ENCODE data around the gene ALG2.

Gene ALG2, protein sequence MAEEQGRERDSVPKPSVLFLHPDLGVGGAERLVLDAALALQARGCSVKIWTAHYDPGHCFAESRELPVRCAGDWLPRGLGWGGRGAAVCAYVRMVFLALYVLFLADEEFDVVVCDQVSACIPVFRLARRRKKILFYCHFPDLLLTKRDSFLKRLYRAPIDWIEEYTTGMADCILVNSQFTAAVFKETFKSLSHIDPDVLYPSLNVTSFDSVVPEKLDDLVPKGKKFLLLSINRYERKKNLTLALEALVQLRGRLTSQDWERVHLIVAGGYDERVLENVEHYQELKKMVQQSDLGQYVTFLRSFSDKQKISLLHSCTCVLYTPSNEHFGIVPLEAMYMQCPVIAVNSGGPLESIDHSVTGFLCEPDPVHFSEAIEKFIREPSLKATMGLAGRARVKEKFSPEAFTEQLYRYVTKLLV

DNA sequence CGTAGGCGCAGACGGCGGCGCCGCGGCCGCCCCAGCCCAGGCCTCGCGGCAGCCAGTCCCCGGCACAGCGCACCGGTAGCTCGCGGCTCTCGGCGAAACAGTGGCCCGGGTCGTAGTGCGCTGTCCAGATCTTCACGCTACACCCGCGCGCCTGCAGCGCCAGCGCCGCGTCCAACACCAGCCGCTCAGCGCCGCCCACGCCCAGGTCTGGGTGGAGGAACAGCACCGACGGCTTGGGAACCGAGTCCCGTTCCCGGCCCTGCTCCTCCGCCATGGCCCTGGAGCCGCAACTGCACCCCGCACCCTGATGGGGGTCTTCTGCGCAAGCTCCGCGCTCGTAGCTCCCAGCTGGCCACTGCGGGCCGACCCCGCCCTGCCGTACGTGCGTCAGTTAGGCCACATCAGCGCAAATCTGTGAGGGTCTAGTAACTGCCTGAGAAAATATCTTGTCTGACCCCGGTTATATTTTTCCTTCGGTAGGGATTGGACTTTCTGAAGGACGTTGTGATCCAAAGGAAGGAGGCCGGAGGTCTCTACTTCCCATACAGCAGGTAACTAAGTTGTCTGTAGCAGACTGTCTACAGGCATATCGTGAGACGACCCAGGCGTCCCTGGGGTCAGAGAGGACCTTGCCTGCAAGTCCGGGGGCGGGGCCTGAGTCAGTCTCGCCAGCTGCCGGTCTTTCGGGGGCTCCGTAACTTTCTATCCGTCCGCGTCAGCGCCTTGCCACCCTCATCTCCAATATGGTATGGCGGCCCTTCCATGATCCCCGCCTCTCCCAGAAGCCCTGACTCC lies at the start of gene ALG2, which contains the start of gene SEC61B:
Gene ALG2 (minus strand): TSS at position 322 of the 795 bp plus-strand sequence. CDS start 48 bp downstream, at position 274.
Gene SEC61B (plus strand): TSS at position 662 of the 795 bp plus-strand sequence. CDS start 82 bp downstream, at position 744.
- H3K36me3 ChIP-seq (ENCODE audit: insufficient read depth, low read depth, low read length): peaks cover 51% of the 10 kb centered on the region
- no peaks in the 10 kb centered on the region for H3K27me3 ChIP-seq (ENCODE audit: insufficient read depth, low read length)
- peaks cover 3% of the 10 kb centered on the region; the same call in 1 of the 2 replicates for H3K4me1 ChIP-seq (ENCODE audit: insufficient read depth, low read length)

DNA sequence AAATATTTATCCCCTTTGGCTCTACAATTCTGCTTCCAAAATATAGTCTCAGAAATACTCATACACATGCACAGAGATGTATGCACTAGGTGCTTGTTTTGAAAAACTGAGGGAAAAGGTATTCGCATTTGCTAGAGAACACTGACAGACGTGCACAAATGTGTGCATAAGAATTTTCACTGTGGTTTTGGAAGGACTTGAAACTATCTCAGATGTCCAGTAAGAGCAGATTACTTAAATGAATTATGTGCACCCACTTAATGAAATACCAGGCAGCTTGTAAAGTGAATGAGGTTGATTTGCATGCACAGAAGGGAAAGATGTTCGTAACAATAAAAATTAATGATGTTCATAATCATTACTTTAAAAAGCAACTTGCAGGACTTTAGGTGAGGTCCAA lies 48.7 kb upstream of the ALG2 start:
- no peaks in the 10 kb centered on the region for H3K4me1 ChIP-seq (ENCODE audit: insufficient read depth, low read length)
- no peak overlapping the region for H3K27ac ChIP-seq (ENCODE audit: low read length)

More for the DNA sequence above, at the start of gene ALG2, which contains the start of gene SEC61B:
- Histone ChIP-seq H3K27ac (ENCODE audit: low read length) (peak within 1 kb of the TSS; percentile 99), H3K9me3 (ENCODE audit: insufficient read depth, low read depth, low read length) (no peaks in the 10 kb centered on the region), H3K9ac (ENCODE audit: low read depth, low read length) (peak within 1 kb of the TSS; percentile 92), H3K4me3 (ENCODE audit: low read length) (peak within 1 kb of the TSS; percentile 98)

DNA sequence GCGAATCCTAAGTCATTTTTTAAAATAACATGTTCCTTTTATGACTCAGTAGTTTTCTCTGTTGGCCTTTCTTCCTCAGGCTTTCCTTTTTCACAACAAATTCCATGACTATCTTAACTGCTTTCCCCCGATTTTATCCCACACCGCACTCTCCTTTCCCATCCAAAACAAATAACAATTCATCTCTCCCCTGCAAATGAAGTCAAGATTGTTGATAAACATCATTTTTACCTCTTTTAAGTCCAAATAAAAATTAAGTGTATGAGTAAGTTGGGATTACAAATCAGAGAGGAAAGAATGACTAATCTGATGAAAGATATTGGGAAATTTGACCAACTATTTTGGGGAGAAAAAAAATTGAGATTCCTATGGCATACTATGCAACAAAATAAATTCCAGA lies 47.7 kb upstream of the ALG2 start:
- no peaks in the 10 kb centered on the region for H3K27me3 ChIP-seq (ENCODE audit: insufficient read depth, low read length)
- no peak overlapping the region for H3K9ac ChIP-seq (ENCODE audit: low read depth, low read length)
- H3K36me3 ChIP-seq (ENCODE audit: insufficient read depth, low read depth, low read length): no peaks in the 10 kb centered on the region
- H3K4me1 ChIP-seq (ENCODE audit: insufficient read depth, low read length): no peaks in the 10 kb centered on the region
- no peak overlapping the region for H3K27ac ChIP-seq (ENCODE audit: low read length)
- no peak overlapping the region for H3K4me3 ChIP-seq (ENCODE audit: low read length)
- H3K9me3 ChIP-seq (ENCODE audit: insufficient read depth, low read depth, low read length): no peaks in the 10 kb centered on the region

More for the DNA sequence above, 48.7 kb upstream of the ALG2 start:
- Histone ChIP-seq H3K27me3 (ENCODE audit: insufficient read depth, low read length) (no peaks in the 10 kb centered on the region), H3K36me3 (ENCODE audit: insufficient read depth, low read depth, low read length) (no peaks in the 10 kb centered on the region), H3K9me3 (ENCODE audit: insufficient read depth, low read depth, low read length) (no peaks in the 10 kb centered on the region), H3K9ac (ENCODE audit: low read depth, low read length) (no peak overlapping the region), H3K4me3 (ENCODE audit: low read length) (no peak overlapping the region)

DNA sequence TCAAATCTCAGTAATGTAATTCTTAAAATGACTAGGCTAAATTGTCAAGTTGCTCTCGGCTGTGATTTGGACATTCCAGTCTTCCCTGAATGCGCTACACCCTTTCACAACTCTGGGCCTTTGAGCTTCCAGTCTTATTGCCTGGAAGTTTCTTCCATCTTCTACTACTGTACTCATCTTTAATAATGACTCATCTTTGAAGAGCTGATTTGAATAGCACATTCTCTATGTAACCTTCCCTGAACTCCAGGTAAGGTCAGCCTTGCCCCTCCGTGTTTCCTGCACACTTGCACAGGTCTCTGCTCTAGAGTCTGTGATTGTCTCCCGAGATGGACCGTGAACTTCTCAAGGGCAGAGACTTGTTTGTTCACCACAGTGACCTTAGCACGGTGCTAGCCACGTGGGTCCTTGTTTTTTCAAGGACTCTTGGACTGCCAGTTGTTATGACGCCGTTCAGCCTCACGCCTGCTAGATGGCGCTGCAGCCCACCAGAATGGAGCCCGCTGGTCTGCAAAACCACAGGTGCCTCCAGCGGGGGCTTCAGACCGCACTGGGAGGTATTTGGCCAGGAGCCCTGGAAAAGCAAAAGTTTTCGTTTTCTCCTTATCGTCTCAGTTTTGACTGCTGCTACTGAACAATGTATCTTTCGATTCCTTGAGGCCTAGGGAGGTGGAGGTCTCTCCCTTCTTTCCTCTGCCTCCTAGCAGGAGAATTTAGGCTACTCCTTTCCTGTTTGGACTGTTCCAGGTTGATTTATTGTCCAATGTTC lies 44.7 kb upstream of the ALG2 start:
- no peak overlapping the region for H3K4me3 ChIP-seq (ENCODE audit: low read length)
- no peak overlapping the region for H3K9ac ChIP-seq (ENCODE audit: low read depth, low read length)
- no peaks in the 10 kb centered on the region for H3K27me3 ChIP-seq (ENCODE audit: insufficient read depth, low read length)
- H3K27ac ChIP-seq (ENCODE audit: low read length): no peak overlapping the region
- no peaks in the 10 kb centered on the region for H3K9me3 ChIP-seq (ENCODE audit: insufficient read depth, low read depth, low read length)
- H3K36me3 ChIP-seq (ENCODE audit: insufficient read depth, low read depth, low read length): no peaks in the 10 kb centered on the region
- H3K4me1 ChIP-seq (ENCODE audit: insufficient read depth, low read length): no peaks in the 10 kb centered on the region

DNA sequence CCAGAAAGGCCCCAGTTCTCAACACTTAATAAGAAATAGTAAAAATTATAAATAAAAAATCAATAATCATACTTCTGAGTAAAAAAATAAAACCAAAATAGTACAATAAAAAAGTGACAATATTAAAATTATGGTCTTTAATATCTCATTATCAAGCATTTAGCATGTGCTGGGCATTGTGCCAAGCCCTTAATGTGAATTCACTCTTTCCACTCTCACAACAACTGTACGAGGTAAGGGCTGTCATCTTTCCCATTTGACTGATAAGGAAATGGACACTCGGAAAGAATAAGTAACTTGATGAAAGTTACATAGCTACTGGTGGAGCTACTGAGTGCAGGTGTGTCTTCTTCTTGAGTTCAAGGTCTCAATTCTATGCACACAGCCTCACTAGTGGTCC lies 43.9 kb upstream of the ALG2 start:
- no peak overlapping the region for H3K4me3 ChIP-seq (ENCODE audit: low read length)
- no peak overlapping the region for H3K9ac ChIP-seq (ENCODE audit: low read depth, low read length)
- no peak overlapping the region for H3K27ac ChIP-seq (ENCODE audit: low read length)
- H3K9me3 ChIP-seq (ENCODE audit: insufficient read depth, low read depth, low read length): no peaks in the 10 kb centered on the region
- H3K27me3 ChIP-seq (ENCODE audit: insufficient read depth, low read length): no peaks in the 10 kb centered on the region
- H3K36me3 ChIP-seq (ENCODE audit: insufficient read depth, low read depth, low read length): no peaks in the 10 kb centered on the region
- no peaks in the 10 kb centered on the region for H3K4me1 ChIP-seq (ENCODE audit: insufficient read depth, low read length)

DNA sequence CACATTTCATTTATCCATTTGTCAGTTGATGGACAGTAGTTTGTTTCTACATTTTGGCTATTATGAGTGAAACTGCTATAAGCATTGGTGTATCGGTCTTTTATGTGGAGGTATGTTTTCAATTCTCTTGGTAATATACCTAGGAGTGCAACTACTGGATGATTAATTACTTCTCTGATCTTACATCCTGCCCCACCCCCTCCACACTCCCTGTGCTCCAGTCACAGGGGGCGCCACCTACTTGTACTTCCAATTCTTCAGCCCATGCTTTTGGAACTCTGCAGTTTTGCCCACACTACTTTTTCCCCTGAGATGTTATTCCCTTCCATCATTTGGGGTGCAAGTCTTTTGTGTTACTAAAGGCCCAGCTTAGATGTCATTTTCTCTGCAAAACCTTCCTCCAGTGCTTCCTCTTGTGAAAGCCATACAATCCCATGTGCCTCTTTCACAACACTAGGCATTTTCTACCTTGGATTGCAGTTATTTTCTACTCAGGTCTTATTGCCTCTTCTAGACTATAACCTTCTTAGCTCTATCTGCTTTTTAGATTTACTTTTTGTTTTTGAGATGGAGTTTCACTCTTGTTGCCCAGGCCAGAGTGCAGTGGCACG lies 42.4 kb upstream of the ALG2 start:
- H3K27ac ChIP-seq (ENCODE audit: low read length): no peak overlapping the region
- H3K4me3 ChIP-seq (ENCODE audit: low read length): no peak overlapping the region
- H3K9me3 ChIP-seq (ENCODE audit: insufficient read depth, low read depth, low read length): no peaks in the 10 kb centered on the region
- no peaks in the 10 kb centered on the region for H3K36me3 ChIP-seq (ENCODE audit: insufficient read depth, low read depth, low read length)
- H3K9ac ChIP-seq (ENCODE audit: low read depth, low read length): no peak overlapping the region
- H3K4me1 ChIP-seq (ENCODE audit: insufficient read depth, low read length): peaks cover under 1% of the 10 kb centered on the region; the same call in 1 of the 2 replicates
- no peaks in the 10 kb centered on the region for H3K27me3 ChIP-seq (ENCODE audit: insufficient read depth, low read length)

DNA sequence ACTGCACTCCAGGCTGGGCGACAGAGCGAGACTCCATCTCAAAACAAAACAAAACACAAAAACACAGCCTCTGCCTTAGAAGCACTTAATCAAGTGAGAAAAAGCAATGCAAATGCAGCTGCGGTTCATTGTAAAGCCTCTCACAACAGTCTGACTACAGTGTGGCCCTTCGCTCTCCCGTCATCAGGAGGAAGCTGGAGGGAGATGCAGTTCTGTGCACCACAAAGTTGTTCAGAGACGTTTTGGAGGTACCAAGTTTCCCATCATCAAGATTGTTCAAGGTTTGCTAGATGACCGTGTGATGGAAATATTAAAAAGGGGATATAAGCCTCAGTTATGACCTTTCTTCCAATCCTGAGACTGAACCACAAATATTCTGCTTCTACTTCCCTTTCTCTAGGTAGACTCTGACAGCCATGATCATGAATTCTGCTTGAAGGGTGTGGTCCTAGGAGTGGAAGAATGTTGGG lies 41.2 kb upstream of the ALG2 start:
- Histone ChIP-seq H3K9ac (ENCODE audit: low read depth, low read length) (no peak overlapping the region), H3K4me1 (ENCODE audit: insufficient read depth, low read length) (peaks cover 5% of the 10 kb centered on the region; the same call in 1 of the 2 replicates), H3K27ac (ENCODE audit: low read length) (no peak overlapping the region)

DNA sequence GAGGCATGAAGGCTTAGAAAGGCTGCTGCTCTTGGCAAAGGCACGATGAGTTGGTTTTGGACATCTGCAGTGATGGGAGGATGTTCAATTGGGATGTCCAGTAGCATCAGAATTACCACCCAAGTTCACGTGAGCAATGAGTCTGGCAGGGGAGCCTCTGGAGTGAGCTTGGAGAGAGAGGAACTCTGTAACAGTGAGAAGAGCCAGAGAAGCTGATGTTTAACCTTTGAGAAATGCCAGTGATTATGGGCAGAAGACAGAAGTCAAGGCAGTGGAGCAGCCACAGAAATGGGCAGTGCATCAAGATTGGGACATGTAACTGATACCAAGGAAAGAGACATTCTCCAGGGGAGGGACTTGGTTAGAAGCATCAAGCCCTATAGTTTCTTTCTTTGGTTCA lies 40.2 kb upstream of the ALG2 start:
- Histone ChIP-seq H3K9ac (ENCODE audit: low read depth, low read length) (no peak overlapping the region), H3K4me1 (ENCODE audit: insufficient read depth, low read length) (peaks cover 5% of the 10 kb centered on the region; the same call in 1 of the 2 replicates), H3K9me3 (ENCODE audit: insufficient read depth, low read depth, low read length) (no peaks in the 10 kb centered on the region), H3K27me3 (ENCODE audit: insufficient read depth, low read length) (no peaks in the 10 kb centered on the region; the same call in 1 of the 2 replicates), H3K4me3 (ENCODE audit: low read length) (no peak overlapping the region), H3K27ac (ENCODE audit: low read length) (no peak overlapping the region), H3K36me3 (ENCODE audit: insufficient read depth, low read depth, low read length) (no peaks in the 10 kb centered on the region)

More for the DNA sequence above, 41.2 kb upstream of the ALG2 start:
- H3K36me3 ChIP-seq (ENCODE audit: insufficient read depth, low read depth, low read length): no peaks in the 10 kb centered on the region
- no peaks in the 10 kb centered on the region for H3K9me3 ChIP-seq (ENCODE audit: insufficient read depth, low read depth, low read length)
- H3K4me3 ChIP-seq (ENCODE audit: low read length): no peak overlapping the region
- no peaks in the 10 kb centered on the region; the same call in 1 of the 2 replicates for H3K27me3 ChIP-seq (ENCODE audit: insufficient read depth, low read length)

DNA sequence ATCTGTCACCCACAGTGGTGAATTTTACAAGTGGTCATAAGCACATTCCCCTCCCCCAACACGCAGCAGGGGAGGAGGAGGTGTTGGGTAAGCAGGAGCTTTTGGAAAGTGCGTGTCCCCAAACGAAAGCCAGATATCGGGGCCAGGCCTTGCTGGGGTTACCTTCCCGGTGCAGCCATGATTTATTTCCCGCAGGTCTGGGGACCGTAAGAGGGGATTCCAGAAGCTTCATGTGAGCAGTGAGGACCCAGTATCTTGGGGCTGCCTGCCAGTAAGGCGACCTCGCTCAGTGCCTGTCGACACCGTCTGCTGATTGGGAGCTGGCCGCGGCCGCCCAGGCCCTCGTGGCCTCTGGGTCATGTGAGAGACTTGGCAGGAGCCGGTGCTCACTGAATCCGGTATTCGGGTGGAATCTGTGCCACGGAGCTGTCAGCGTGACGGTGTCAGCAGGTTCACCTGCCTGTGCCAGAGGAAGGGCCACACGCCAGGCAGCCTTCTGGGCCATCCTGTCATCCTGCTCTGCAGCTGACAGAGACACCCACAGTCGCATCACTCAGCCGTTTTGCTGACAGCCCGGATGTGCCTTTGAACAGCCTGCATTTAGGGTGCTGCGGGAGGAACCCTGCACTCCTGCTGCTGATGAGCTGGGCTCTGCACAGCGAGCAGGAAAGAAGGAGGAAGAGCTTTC lies 37.6 kb upstream of the ALG2 start:
- Histone ChIP-seq H3K27me3 (ENCODE audit: insufficient read depth, low read length) (no peaks in the 10 kb centered on the region; the same call in 1 of the 2 replicates), H3K27ac (ENCODE audit: low read length) (no peak overlapping the region), H3K4me1 (ENCODE audit: insufficient read depth, low read length) (peaks cover 5% of the 10 kb centered on the region; the same call in 1 of the 2 replicates), H3K9ac (ENCODE audit: low read depth, low read length) (no peak overlapping the region), H3K9me3 (ENCODE audit: insufficient read depth, low read depth, low read length) (no peaks in the 10 kb centered on the region), H3K4me3 (ENCODE audit: low read length) (no peak overlapping the region), H3K36me3 (ENCODE audit: insufficient read depth, low read depth, low read length) (no peaks in the 10 kb centered on the region)

DNA sequence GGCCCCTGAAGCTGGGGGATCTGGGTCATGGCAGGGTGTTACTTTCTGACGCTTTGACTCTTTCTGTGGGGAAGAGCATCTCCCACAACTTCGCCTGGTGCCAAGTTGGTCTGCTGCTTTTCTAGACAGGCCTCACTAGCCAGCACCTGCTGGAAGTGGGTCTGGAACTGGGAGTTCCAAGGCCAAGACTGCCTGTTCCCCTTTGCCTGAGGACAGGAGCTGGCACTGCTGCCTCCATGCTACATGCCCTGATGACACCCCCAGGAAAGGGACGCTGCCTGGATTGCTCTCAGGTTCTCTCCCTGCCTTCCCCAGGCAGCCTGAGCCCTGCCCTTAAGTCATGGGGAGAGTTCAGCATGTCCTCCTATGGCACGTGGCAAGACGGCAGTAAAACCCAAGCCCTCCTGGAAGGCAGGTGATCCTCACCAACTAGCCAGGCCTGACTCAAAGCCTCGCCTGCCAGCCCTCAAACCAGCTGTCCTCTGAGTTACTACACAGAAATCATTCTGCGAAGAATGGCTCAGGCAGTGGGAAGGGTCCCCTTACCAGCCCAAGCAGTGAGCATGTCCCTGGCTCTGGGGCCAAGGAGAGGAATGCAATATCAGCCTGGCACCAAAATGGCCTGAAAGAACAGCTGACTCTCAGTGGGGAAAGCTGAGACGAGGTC lies 36.1 kb upstream of the ALG2 start:
- peaks cover 5% of the 10 kb centered on the region; the same call in 1 of the 2 replicates for H3K4me1 ChIP-seq (ENCODE audit: insufficient read depth, low read length)
- no peak overlapping the region for H3K27ac ChIP-seq (ENCODE audit: low read length)
- H3K27me3 ChIP-seq (ENCODE audit: insufficient read depth, low read length): no peaks in the 10 kb centered on the region; the same call in 1 of the 2 replicates
- no peaks in the 10 kb centered on the region for H3K9me3 ChIP-seq (ENCODE audit: insufficient read depth, low read depth, low read length)
- no peaks in the 10 kb centered on the region for H3K36me3 ChIP-seq (ENCODE audit: insufficient read depth, low read depth, low read length)
- no peak overlapping the region for H3K4me3 ChIP-seq (ENCODE audit: low read length)
- no peak overlapping the region for H3K9ac ChIP-seq (ENCODE audit: low read depth, low read length)
